Esophagus (tissue), 2 donors: ENCODE measurements around the gene KIAA1755. TPM values are rescaled to one million over a fixed set of nuclear protein-coding genes. Genes with fewer than 3 reads are reported as not detected.

Source experiments
- H3K27ac ChIP-seq, 2 donors: one replicate each; pipeline ENCODE4 v1.5.1; 2013; ENCODE audit warnings: low read depth in 2 of 2, mild to moderate bottlenecking in 2 of 2, inconsistent platforms in 1 of 2, low read length in 1 of 2, moderate library complexity in 1 of 2
- H3K27me3 ChIP-seq, 2 donors: one replicate each; pipeline ENCODE4 v1.6.1; 2013; ENCODE audit warnings: low read length in 2 of 2, control low read depth in 1 of 2, mild to moderate bottlenecking in 1 of 2; ENCODE audit not compliant: insufficient read depth in 2 of 2, control insufficient read depth in 1 of 2
- H3K36me3 ChIP-seq, 2 donors: one replicate each; pipeline ENCODE4 v1.6.1; 2013; ENCODE audit warnings: low read length in 1 of 2; ENCODE audit not compliant: control insufficient read depth in 2 of 2, insufficient read depth in 2 of 2
- H3K4me1 ChIP-seq, 2 donors: one replicate each; pipeline ENCODE4 v1.6.1; 2013; ENCODE audit warnings: low read length in 1 of 2; ENCODE audit not compliant: control insufficient read depth in 2 of 2, insufficient read depth in 2 of 2
- H3K4me3 ChIP-seq, 2 donors: one replicate each; pipeline ENCODE4 v1.5.1; 2013; ENCODE audit warnings: low read length in 2 of 2, mild to moderate bottlenecking in 2 of 2, low read depth in 1 of 2, moderate library complexity in 1 of 2
- H3K9me3 ChIP-seq, 2 donors: one replicate each; pipeline ENCODE4 v1.6.1; 2013; ENCODE audit warnings: mild to moderate bottlenecking in 2 of 2, low read depth in 1 of 2, low read length in 1 of 2, moderate library complexity in 1 of 2; ENCODE audit not compliant: control insufficient read depth in 2 of 2, insufficient read depth in 1 of 2
- WGBS, 2 donors: extraction: QIAGEN DNeasy Blood & Tissue Kit; methylation state at CpG; one replicate each; pipeline ENCODE4 v1.1.7; 2013; 5-methylcytosine and 5-hydroxymethylcytosine counted together
- polyA plus RNA-seq, 2 donors: library from polyadenylated mRNA; stranded (reverse); fragments of 200-250 nt; gene quantifications; one replicate each; pipeline ENCODE4 v1.2.3, GENCODE V29; 2013
- donor health status: healthy with polysubstance abuse.
- donor health status: Bipolar disorder and iron deficiency.

The KIAA1755 gene
- polyA plus RNA-seq, 2 donors: 1.4 to 1.7 TPM

GRCh38 chr20:38225240-38225899, 35.2 kb downstream of the KIAA1755 start:
- Histone ChIP-seq H3K27ac (no peak overlapping the region), H3K4me3 (no peak overlapping the region), H3K4me1 (peaks cover 0 to 4% of the 10 kb centered on the region in 2 donors), H3K27me3 (no peaks in the 10 kb centered on the region), H3K36me3 (no peaks in the 10 kb centered on the region), H3K9me3 (peaks cover 0 to 2% of the 10 kb centered on the region in 2 donors)
- WGBS, 2 donors: 79 to 82% methylated on average over 8 of the region's 8 CpGs

- peaks cover 0 to 4% of the 10 kb centered on the region in 2 donors for H3K4me1 ChIP-seq
- H3K27me3 ChIP-seq: no peaks in the 10 kb centered on the region
- H3K27ac ChIP-seq: no peak overlapping the region
- no peaks in the 10 kb centered on the region for H3K36me3 ChIP-seq
- no peak overlapping the region for H3K4me3 ChIP-seq
- WGBS, 2 donors: 81 to 87% methylated on average over 10 of the region's 10 CpGs
- peaks cover 0 to 2% of the 10 kb centered on the region in 2 donors for H3K9me3 ChIP-seq
Observed at GRCh38 chr20:38224531-38224930, 36.0 kb downstream of the KIAA1755 start.

- WGBS, 2 donors: 83 to 92% methylated on average over 3 of the region's 3 CpGs
- Histone ChIP-seq H3K4me1 (peaks cover 0 to 4% of the 10 kb centered on the region in 2 donors), H3K4me3 (no peak overlapping the region), H3K36me3 (no peaks in the 10 kb centered on the region), H3K9me3 (no peaks in the 10 kb centered on the region), H3K27ac (no peak overlapping the region), H3K27me3 (no peaks in the 10 kb centered on the region)
Observed at GRCh38 chr20:38223743-38224100, 36.8 kb downstream of the KIAA1755 start.

- WGBS, 2 donors: 65 to 67% methylated on average over 7 of the region's 7 CpGs
- H3K27ac ChIP-seq: no peak overlapping the region
Observed at GRCh38 chr20:38222923-38223742, 37.4 kb downstream of the KIAA1755 start.

GRCh38 chr20:38222231-38222922, 38.2 kb downstream of the KIAA1755 start:
- 47 to 49% methylated on average over 12 of the region's 12 CpGs for WGBS, 2 donors
- H3K27ac ChIP-seq: no peak overlapping the region
- H3K27me3 ChIP-seq: no peaks in the 10 kb centered on the region

More at GRCh38 chr20:38222923-38223742, 37.4 kb downstream of the KIAA1755 start:
- peaks cover 0 to 4% of the 10 kb centered on the region in 2 donors for H3K4me1 ChIP-seq
- H3K27me3 ChIP-seq: no peaks in the 10 kb centered on the region
- H3K4me3 ChIP-seq: no peak overlapping the region
- no peaks in the 10 kb centered on the region for H3K36me3 ChIP-seq
- no peaks in the 10 kb centered on the region for H3K9me3 ChIP-seq

GRCh38 chr20:38221119-38221589, 39.4 kb downstream of the KIAA1755 start:
- peaks cover 0 to 4% of the 10 kb centered on the region in 2 donors for H3K4me1 ChIP-seq
- H3K27ac ChIP-seq: no peak overlapping the region
- H3K27me3 ChIP-seq: no peaks in the 10 kb centered on the region
- H3K36me3 ChIP-seq: no peaks in the 10 kb centered on the region
- H3K9me3 ChIP-seq: no peaks in the 10 kb centered on the region
- 12 to 18% methylated on average over 11 of the region's 11 CpGs for WGBS, 2 donors
- H3K4me3 ChIP-seq: no peak overlapping the region

More at GRCh38 chr20:38222231-38222922, 38.2 kb downstream of the KIAA1755 start:
- Histone ChIP-seq H3K36me3 (no peaks in the 10 kb centered on the region), H3K4me3 (no peak overlapping the region), H3K9me3 (no peaks in the 10 kb centered on the region), H3K4me1 (peaks cover 0 to 4% of the 10 kb centered on the region in 2 donors)

GRCh38 chr20:38220587-38221118, 39.9 kb downstream of the KIAA1755 start:
- H3K9me3 ChIP-seq: no peaks in the 10 kb centered on the region
- 56 to 60% methylated on average over 11 of the region's 11 CpGs for WGBS, 2 donors
- H3K27me3 ChIP-seq: no peaks in the 10 kb centered on the region
- H3K4me3 ChIP-seq: no peak overlapping the region
- no peak overlapping the region for H3K27ac ChIP-seq
- no peaks in the 10 kb centered on the region for H3K36me3 ChIP-seq
- peaks cover 0 to 4% of the 10 kb centered on the region in 2 donors for H3K4me1 ChIP-seq

GRCh38 chr20:38219006-38219950, 41.3 kb downstream of the KIAA1755 start:
- no peak overlapping the region for H3K4me3 ChIP-seq
- H3K9me3 ChIP-seq: no peaks in the 10 kb centered on the region
- no peaks in the 10 kb centered on the region for H3K27me3 ChIP-seq
- no peaks in the 10 kb centered on the region for H3K36me3 ChIP-seq
- H3K27ac ChIP-seq: no peak overlapping the region
- peaks cover 0 to 4% of the 10 kb centered on the region in 2 donors for H3K4me1 ChIP-seq
- 75 to 77% methylated on average over 19 of the region's 19 CpGs for WGBS, 2 donors
